Gastrocnemius medialis (tissue), 4 donors: ENCODE data around the gene CD40LG. TPM values are rescaled to one million over a fixed set of nuclear protein-coding genes. Genes with fewer than 3 reads are reported as not detected.

ENCODE experiments used
- ATAC-seq, 2 donors: fragments of 150-250 bp; one replicate each; pipeline ENCODE4 v1.9.1; 2016
- DNase-seq, 2 donors: peaks; one replicate each; pipeline ENCODE4 v3.0.0-alpha.2; 2019
- H3K27ac ChIP-seq, 4 donors: fragments of 200-600 bp; sonication (generic); 1 replicate in 1 of 4; 2 replicates in 3 of 4; pipeline ENCODE4 v1.5.1; 2016 to 2018; ENCODE audit warnings: mild to moderate bottlenecking in 2 of 4, moderate library complexity in 1 of 4
- H3K27me3 ChIP-seq, 3 donors: fragments of 200-600 bp; sonication (generic) in 2 of 3; 1 replicate in 1 of 3; 2 replicates in 2 of 3; pipeline versions ENCODE4 v1.5.1 to v1.6.0; 2016 to 2019; ENCODE audit warnings: mild to moderate bottlenecking in 1 of 3, moderate library complexity in 1 of 3
- H3K36me3 ChIP-seq, 2 donors: fragments of 200-600 bp; sonication (generic) in 1 of 2; one replicate each; pipeline ENCODE4 v1.5.1; 2017 to 2018
- H3K4me1 ChIP-seq, 2 donors: fragments of 200-600 bp; sonication (generic) in 1 of 2; one replicate each; pipeline ENCODE4 v1.5.1; 2016 to 2017; ENCODE audit warnings: mild to moderate bottlenecking in 2 of 2
- H3K4me3 ChIP-seq, 4 donors: fragments of 200-600 bp; sonication (generic) in 3 of 4; 1 replicate in 1 of 4; 2 replicates in 3 of 4; pipeline ENCODE4 v1.5.1; 2016 to 2019; ENCODE audit warnings: mild to moderate bottlenecking in 2 of 4
- H3K9me3 ChIP-seq, 3 donors: fragments of 200-600 bp; sonication (generic) in 2 of 3; 1 replicate in 1 of 3; 2 replicates in 2 of 3; pipeline ENCODE4 v1.5.1; 2016 to 2019
- POLR2A ChIP-seq, 2 donors: fragments of 450-650 bp; IDR thresholded peaks; one replicate each; pipeline ENCODE4 v1.6.1; 2017; ENCODE audit warnings: antibody characterized with exemption in 2 of 2, mild to moderate bottlenecking in 2 of 2, moderate library complexity in 2 of 2
- in situ Hi-C, 4 donors: fragments of 200-750 bp; cut with MboI; loops; one replicate each; pipeline versions ENCODE4 v1.15.0 to v1.8.0; 2017; ENCODE audit warnings: low sequenced_read_pairs in 4 of 4
- intact Hi-C: fragments of 100-400 bp; cut with DNase I; formaldehyde crosslinking; loops from one replicate; pipeline ENCODE4 v1.15.1; 2023; ENCODE audit warnings: low total_unique reads
- total RNA-seq, 4 donors: library from RNA; depleted of rRNA; stranded (reverse); fragments of >200 nt; gene quantifications; one replicate each; pipeline versions ENCODE4 v1.1.0 to v1.2.3, GENCODE V29; 2016
- TF ChIP-seq, protein P1 (sequence below), 5 experiments: fragments of 450-650 bp in 3 of 5; fragments of 200-600 bp in 2 of 5; sonication (generic) in 2 of 5; IDR thresholded peaks in 4 of 5; conservative IDR thresholded peaks in 1 of 5; 1 replicate in 4 of 5; 2 replicates in 1 of 5; pipeline ENCODE4 v1.5.1; 2016 to 2019; ENCODE audit warnings: antibody characterized with exemption in 5 of 5, mild to moderate bottlenecking in 3 of 5, moderate library complexity in 3 of 5

CD40LG gene
- total RNA-seq, 4 donors from 2014 or later, result 0.23 TPM; not detected in 3

- H3K36me3 ChIP-seq, result no peaks in the 10 kb centered on the region
- intact Hi-C loops (no loop called here), in situ Hi-C loops (no loop called here)
- no peaks in the 10 kb centered on the region for H3K9me3 ChIP-seq
- no peak for ATAC-seq
- H3K27ac ChIP-seq, result no peak overlapping the region
- H3K27me3 ChIP-seq, result no peaks in the 10 kb centered on the region
- no peak overlapping the region for H3K4me3 ChIP-seq
- DNase-seq, result no peak
- TF ChIP-seq POLR2A (IDR thresholded peaks at IDR 0.05), result no peak
- TF ChIP-seq, protein P1, sequence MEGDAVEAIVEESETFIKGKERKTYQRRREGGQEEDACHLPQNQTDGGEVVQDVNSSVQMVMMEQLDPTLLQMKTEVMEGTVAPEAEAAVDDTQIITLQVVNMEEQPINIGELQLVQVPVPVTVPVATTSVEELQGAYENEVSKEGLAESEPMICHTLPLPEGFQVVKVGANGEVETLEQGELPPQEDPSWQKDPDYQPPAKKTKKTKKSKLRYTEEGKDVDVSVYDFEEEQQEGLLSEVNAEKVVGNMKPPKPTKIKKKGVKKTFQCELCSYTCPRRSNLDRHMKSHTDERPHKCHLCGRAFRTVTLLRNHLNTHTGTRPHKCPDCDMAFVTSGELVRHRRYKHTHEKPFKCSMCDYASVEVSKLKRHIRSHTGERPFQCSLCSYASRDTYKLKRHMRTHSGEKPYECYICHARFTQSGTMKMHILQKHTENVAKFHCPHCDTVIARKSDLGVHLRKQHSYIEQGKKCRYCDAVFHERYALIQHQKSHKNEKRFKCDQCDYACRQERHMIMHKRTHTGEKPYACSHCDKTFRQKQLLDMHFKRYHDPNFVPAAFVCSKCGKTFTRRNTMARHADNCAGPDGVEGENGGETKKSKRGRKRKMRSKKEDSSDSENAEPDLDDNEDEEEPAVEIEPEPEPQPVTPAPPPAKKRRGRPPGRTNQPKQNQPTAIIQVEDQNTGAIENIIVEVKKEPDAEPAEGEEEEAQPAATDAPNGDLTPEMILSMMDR (IDR thresholded peaks at IDR 0.05 in 4 of 5, conservative IDR thresholded peaks at IDR 0.05 in 1 of 5), result no peak
- no peaks in the 10 kb centered on the region for H3K4me1 ChIP-seq
These were observed 20.5 kb upstream of the CD40LG start for GRCh38 chrX:136627409-136627808.

- intact Hi-C loops, result no loop called here
- H3K4me1 ChIP-seq, result no peaks in the 10 kb centered on the region
- DNase-seq (no peak), ATAC-seq (no peak)
- no peak overlapping the region for H3K4me3 ChIP-seq
- in situ Hi-C loops, result no loop called here
- no peaks in the 10 kb centered on the region for H3K27me3 ChIP-seq
- H3K9me3 ChIP-seq, result no peaks in the 10 kb centered on the region
- no peak overlapping the region for H3K27ac ChIP-seq
- no peak for TF ChIP-seq POLR2A (IDR thresholded peaks at IDR 0.05)
- TF ChIP-seq, protein P1 (IDR thresholded peaks at IDR 0.05 in 4 of 5, conservative IDR thresholded peaks at IDR 0.05 in 1 of 5), result no peak
- no peaks in the 10 kb centered on the region for H3K36me3 ChIP-seq
These were observed 18.7 kb upstream of the CD40LG start for GRCh38 chrX:136629084-136629750.

GRCh38 chrX:136630881-136631280, 17.1 kb upstream of the CD40LG start:
- ATAC-seq (no peak), DNase-seq (no peak)
- H3K27me3 ChIP-seq, result no peaks in the 10 kb centered on the region

GRCh38 chrX:136635235-136635634, 12.7 kb upstream of the CD40LG start:
- in situ Hi-C loops, result no loop called here
- Histone ChIP-seq H3K4me1 (no peaks in the 10 kb centered on the region), H3K9me3 (no peaks in the 10 kb centered on the region), H3K36me3 (no peaks in the 10 kb centered on the region), H3K27me3 (no peaks in the 10 kb centered on the region), H3K27ac (no peak overlapping the region), H3K4me3 (no peak overlapping the region)
- TF ChIP-seq, protein P1 (IDR thresholded peaks at IDR 0.05 in 4 of 5, conservative IDR thresholded peaks at IDR 0.05 in 1 of 5), result no peak
- TF ChIP-seq POLR2A (IDR thresholded peaks at IDR 0.05), result no peak
- no peak for ATAC-seq
- intact Hi-C loops, result no loop called here
- DNase-seq, result no peak

More at GRCh38 chrX:136630881-136631280, 17.1 kb upstream of the CD40LG start:
- no peak overlapping the region for H3K4me3 ChIP-seq
- no peaks in the 10 kb centered on the region for H3K9me3 ChIP-seq
- in situ Hi-C loops (no loop called here), intact Hi-C loops (no loop called here)
- no peaks in the 10 kb centered on the region for H3K36me3 ChIP-seq
- TF ChIP-seq POLR2A (IDR thresholded peaks at IDR 0.05), result no peak
- TF ChIP-seq, protein P1 (IDR thresholded peaks at IDR 0.05 in 4 of 5, conservative IDR thresholded peaks at IDR 0.05 in 1 of 5), result no peak
- H3K4me1 ChIP-seq, result no peaks in the 10 kb centered on the region
- H3K27ac ChIP-seq, result no peak overlapping the region

GRCh38 chrX:136636121-136636520, 11.8 kb upstream of the CD40LG start:
- Histone ChIP-seq H3K27me3 (no peaks in the 10 kb centered on the region), H3K4me1 (no peaks in the 10 kb centered on the region), H3K4me3 (no peak overlapping the region), H3K9me3 (no peaks in the 10 kb centered on the region), H3K27ac (no peak overlapping the region), H3K36me3 (no peaks in the 10 kb centered on the region)
- TF ChIP-seq POLR2A (IDR thresholded peaks at IDR 0.05), result no peak
- TF ChIP-seq, protein P1 (IDR thresholded peaks at IDR 0.05 in 4 of 5, conservative IDR thresholded peaks at IDR 0.05 in 1 of 5), result no peak
- DNase-seq (no peak), ATAC-seq (no peak)
- intact Hi-C loops (no loop called here), in situ Hi-C loops (no loop called here)
